Choroid plexus epithelial cell (primary cell): ENCODE measurements around the gene RAB15.
"Not testable (repeated sequence)": the region's sequence is repeated elsewhere in the genome, so short reads cannot be mapped to it uniquely, and the experiment has no call there.

Experiments used
- DNase-seq: peaks from one replicate; pipeline ENCODE4 v3.0.0-alpha.2; 2010; ENCODE audit warnings: low read depth
- H3K4me3 ChIP-seq: 2 replicates; pipeline ENCODE4 v1.5.1; 2011; ENCODE audit warnings: low read depth, mild to moderate bottlenecking, control low read depth, low read length, moderate library complexity
- CTCF ChIP-seq: conservative IDR thresholded peaks from 2 replicates; pipeline ENCODE4 v1.5.1; 2011; ENCODE audit warnings: low read depth, mild to moderate bottlenecking, control low read depth, inconsistent platforms, low read length, moderate library complexity

Gene RAB15

DNA sequence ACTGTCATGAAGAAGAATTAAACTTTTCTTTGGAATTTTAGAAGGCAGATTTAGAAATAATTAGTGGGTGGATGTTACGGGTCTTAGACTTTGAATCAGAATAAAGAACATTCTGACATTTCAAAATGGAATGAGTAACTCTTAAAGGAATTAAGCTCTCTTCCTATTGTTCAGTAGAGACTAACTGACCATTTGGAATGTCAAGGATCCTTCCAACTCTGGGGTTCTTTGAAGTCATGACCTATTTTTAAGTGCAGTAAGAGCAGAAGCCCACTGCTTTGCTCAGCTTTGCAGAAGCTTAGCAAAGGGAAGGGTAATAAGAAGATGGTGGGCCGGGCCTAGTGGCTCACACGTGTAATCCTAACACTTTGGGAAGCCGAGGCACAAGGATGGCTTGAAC lies 53.9 kb downstream of the RAB15 start:
- TF ChIP-seq CTCF, result no peak
- no peak for DNase-seq
- H3K4me3 ChIP-seq, result no peak overlapping the region

DNA sequence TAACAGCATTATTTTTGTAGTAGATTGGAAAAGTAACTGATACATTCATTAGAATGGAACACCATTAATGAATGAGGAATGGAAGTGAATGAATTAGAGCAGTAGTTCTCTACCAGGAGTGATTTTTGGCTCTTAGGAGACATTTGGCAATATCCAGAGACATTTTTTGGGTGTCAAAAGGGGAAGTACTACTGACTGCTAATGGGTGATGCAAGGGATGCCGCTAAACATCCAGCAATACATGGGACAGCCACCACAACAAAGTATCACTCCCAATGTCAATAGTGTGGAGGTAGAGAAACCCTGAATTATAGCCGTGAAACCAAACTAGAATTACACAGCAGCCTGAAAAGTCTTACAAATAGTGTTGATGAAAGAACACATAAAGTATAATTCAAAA lies 56.3 kb downstream of the RAB15 start:
- DNase-seq, result no peak
- TF ChIP-seq CTCF, result no peak
- H3K4me3 ChIP-seq, result no peak overlapping the region

DNA sequence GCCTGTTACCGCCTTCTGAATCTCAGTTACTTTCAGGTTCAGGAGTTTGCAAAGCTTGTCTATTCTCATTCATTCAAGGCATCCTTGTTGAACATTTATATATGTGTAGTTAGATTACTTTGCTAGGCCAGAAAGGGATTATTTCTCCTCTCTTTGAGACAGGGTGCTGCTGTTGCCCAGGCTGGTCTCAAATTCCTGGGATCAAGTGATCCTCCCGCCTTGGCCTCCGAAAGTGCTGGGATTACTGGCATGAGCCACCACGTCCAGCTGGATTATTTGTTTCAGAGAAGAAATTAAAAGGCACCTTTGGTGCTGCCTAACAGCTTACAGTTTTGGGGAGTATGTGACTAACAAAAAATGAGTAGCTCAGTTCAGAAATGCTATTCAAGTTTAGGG lies 57.1 kb downstream of the RAB15 start:
- no peak for TF ChIP-seq CTCF
- DNase-seq, result no peak
- peak overlapping the region; percentile 95 for H3K4me3 ChIP-seq

GRCh38 chr14:64914237-64915028 lies 57.7 kb downstream of the RAB15 start, which contains the start of gene CHURC1:
TSS of gene CHURC1 (plus strand) at chr14:64914455. CDS start at chr14:64914496, 41 bp downstream.
- peak; percentile 98 for DNase-seq
- no peak for TF ChIP-seq CTCF
- H3K4me3 ChIP-seq, result peak within 1 kb of the TSS; percentile 95

DNA sequence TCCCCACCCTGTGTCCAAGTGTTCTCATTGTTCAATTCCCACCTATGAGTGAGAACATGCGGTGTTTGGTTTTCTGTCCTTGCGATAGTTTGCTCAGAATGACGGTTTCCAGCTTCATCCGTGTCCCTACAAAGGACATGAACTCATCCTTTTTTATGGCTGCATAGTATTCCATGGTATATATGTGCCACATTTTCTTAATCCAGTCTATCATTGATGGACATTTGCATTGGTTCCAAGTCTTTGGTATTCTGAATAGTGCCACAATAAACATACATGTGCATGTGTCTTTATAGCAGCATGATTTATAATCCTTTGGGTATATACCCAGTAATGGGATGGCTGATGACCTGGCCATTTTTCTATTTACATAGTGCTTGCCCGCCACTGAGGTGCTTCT lies 58.7 kb downstream of the RAB15 start:
- not testable (repeated sequence) for H3K4me3 ChIP-seq, DNase-seq

DNA sequence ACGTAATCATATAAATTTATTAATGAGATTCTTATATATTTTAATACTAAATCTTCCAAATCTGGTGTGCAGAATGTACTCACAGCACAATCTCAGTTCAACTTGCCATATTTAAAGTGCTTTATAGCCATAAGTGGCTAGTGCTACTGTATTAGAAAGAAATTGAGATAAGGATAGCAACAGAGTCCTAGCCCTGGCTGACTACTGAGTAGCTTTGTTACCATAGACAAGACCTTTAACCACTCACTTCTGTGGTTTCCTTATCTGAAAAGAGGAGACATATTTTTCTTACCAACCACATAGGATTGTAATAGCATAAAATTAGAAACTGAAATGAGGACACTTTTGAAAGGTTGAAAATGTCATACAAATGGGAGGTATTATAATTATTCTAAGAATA lies 59.9 kb downstream of the RAB15 start:
- DNase-seq, result peak; percentile 25
- TF ChIP-seq CTCF, result no peak
- H3K4me3 ChIP-seq, result no peak overlapping the region

GRCh38 chr14:64910847-64911495 lies 61.2 kb downstream of the RAB15 start:
- H3K4me3 ChIP-seq, result no peak overlapping the region
- peak; percentile 78 for DNase-seq
- TF ChIP-seq CTCF, result peak; percentile 85
